ENCODE data around the gene ZNRF3. TPM values are rescaled to one million over a fixed set of nuclear protein-coding genes. Genes with fewer than 3 reads are reported as not detected.
"Not testable (repeated sequence)": the region's sequence is repeated elsewhere in the genome, so short reads cannot be mapped to it uniquely, and the experiment has no call there.

Gene ZNRF3
- total RNA-seq, 8 experiments from 2014 or later, result 3.0 to 11.3 (median 5.2) TPM

- no peak for ATAC-seq (replicated peaks in 6 of 8)
- Histone ChIP-seq H3K27ac (no peak overlapping the region), H3K4me1 (replicated peaks in 1 of 2) (peaks cover 18 to 33% of the 10 kb centered on the region in 2 donors), H3K4me3 (no peak overlapping the region)
- in situ Hi-C loops (cut with MboI; ENCODE audit: low pct_unique_long_range_greater_than_20kb in 2 of 9, low sequenced_read_pairs in 9 of 9, unreplicated experiment in 9 of 9), result loop anchor here in 1 of 9 experiments (25.0 kb wide), 1 partner anchor 90 kb away; no protein-coding TSS in a partner anchor
- WGBS, 10 experiments, result 95 to 100% (median 100%) methylated on average over 1 to 4 of the region's 4 CpGs; no CpG with 5 or more reads in 2 of the 10 experiments
Observed at GRCh38 chr22:29002603-29003002, 119.2 kb downstream of the ZNRF3 start.

- 67 to 100% (median 88%) methylated on average over 1 to 4 of the region's 4 CpGs; no CpG with 5 or more reads in 4 of the 10 experiments for WGBS, 10 experiments
- no peak for ATAC-seq (replicated peaks in 6 of 8)
- in situ Hi-C loops (cut with MboI; ENCODE audit: low pct_unique_long_range_greater_than_20kb in 2 of 9, low sequenced_read_pairs in 9 of 9, unreplicated experiment in 9 of 9), result loop anchor here in 1 of 9 experiments (25.0 kb wide), 1 partner anchor 91 kb away; no protein-coding TSS in a partner anchor
- H3K4me3 ChIP-seq, result no peak overlapping the region
- peak overlapping the region in 1 of 2 donors; percentile 85 for H3K27ac ChIP-seq
- peaks cover 18 to 33% of the 10 kb centered on the region in 2 donors for H3K4me1 ChIP-seq (replicated peaks in 1 of 2)
Observed at GRCh38 chr22:29003552-29003951, 120.2 kb downstream of the ZNRF3 start.

GRCh38 chr22:29003975-29004646, 120.7 kb downstream of the ZNRF3 start:
- Histone ChIP-seq H3K4me3 (peak overlapping the region in 2 of 5 donors; percentile 8 to 21), H3K4me1 (replicated peaks in 1 of 2) (peaks cover 18 to 33% of the 10 kb centered on the region in 2 donors), H3K27ac (peak overlapping the region; percentile 26 to 85)
- in situ Hi-C loops (cut with MboI; ENCODE audit: low pct_unique_long_range_greater_than_20kb in 2 of 9, low sequenced_read_pairs in 9 of 9, unreplicated experiment in 9 of 9), result loop anchor here in 1 of 9 experiments (25.0 kb wide), 1 partner anchor 92 kb away; no protein-coding TSS in a partner anchor
- peak in 1 of 8 experiments; percentile 4 for ATAC-seq (replicated peaks in 6 of 8)
- 25 to 100% (median 33%) methylated on average over 2 to 9 of the region's 9 CpGs; no CpG with 5 or more reads in 3 of the 10 experiments for WGBS, 10 experiments

- peaks cover 18 to 28% of the 10 kb centered on the region in 2 donors for H3K4me1 ChIP-seq (replicated peaks in 1 of 2)
- H3K27ac ChIP-seq, result peak overlapping the region; percentile 26 to 85
- in situ Hi-C loops (cut with MboI; ENCODE audit: low pct_unique_long_range_greater_than_20kb in 2 of 9, low sequenced_read_pairs in 9 of 9, unreplicated experiment in 9 of 9), result loop anchor here in 1 of 9 experiments (25.0 kb wide), 1 partner anchor 93 kb away; no protein-coding TSS in a partner anchor
- peak overlapping the region in 3 of 5 donors; percentile 8 to 21 (median 9) for H3K4me3 ChIP-seq
- WGBS, 10 experiments, result 0 to 90% (median 8%) methylated on average over 1 to 6 of the region's 20 CpGs; no CpG with 5 or more reads in 1 of the 10 experiments
- peak; percentile 20 to 92 (median 88) for ATAC-seq (replicated peaks in 6 of 8)
Observed at GRCh38 chr22:29004647-29005371, 121.4 kb downstream of the ZNRF3 start.

- not testable (repeated sequence) for H3K4me3 ChIP-seq; ATAC-seq (replicated peaks in 6 of 8)
- 67 to 100% (median 93%) methylated on average over 2 to 4 of the region's 8 CpGs; no CpG with 5 or more reads in 5 of the 10 experiments for WGBS, 10 experiments
- Histone ChIP-seq H3K27ac (peak overlapping the region in 1 of 2 donors; percentile 85), H3K4me1 (replicated peaks in 1 of 2) (peaks cover 18 to 27% of the 10 kb centered on the region in 2 donors)
- in situ Hi-C loops (cut with MboI; ENCODE audit: low pct_unique_long_range_greater_than_20kb in 2 of 9, low sequenced_read_pairs in 9 of 9, unreplicated experiment in 9 of 9), result loop anchor here in 1 of 9 experiments (25.0 kb wide), 1 partner anchor 93 kb away; no protein-coding TSS in a partner anchor
Observed at GRCh38 chr22:29005754-29006153, 122.4 kb downstream of the ZNRF3 start.

GRCh38 chr22:29006346-29006745, 123.0 kb downstream of the ZNRF3 start:
- no peak overlapping the region for H3K4me3 ChIP-seq
- 13 to 100% (median 89%) methylated on average over 1 to 6 of the region's 8 CpGs; no CpG with 5 or more reads in 3 of the 10 experiments for WGBS, 10 experiments
- in situ Hi-C loops (cut with MboI; ENCODE audit: low pct_unique_long_range_greater_than_20kb in 2 of 9, low sequenced_read_pairs in 9 of 9, unreplicated experiment in 9 of 9), result loop anchor here in 1 of 9 experiments (25.0 kb wide), 1 partner anchor 94 kb away; no protein-coding TSS in a partner anchor
- peaks cover 18 to 30% of the 10 kb centered on the region in 2 donors for H3K4me1 ChIP-seq (replicated peaks in 1 of 2)
- no peak for ATAC-seq (replicated peaks in 6 of 8)
- no peak overlapping the region for H3K27ac ChIP-seq

GRCh38 chr22:29009148-29009547, 125.8 kb downstream of the ZNRF3 start:
- ATAC-seq (replicated peaks in 6 of 8), result no peak

GRCh38 chr22:29011240-29012100, 128.1 kb downstream of the ZNRF3 start:
- Histone ChIP-seq H3K4me3 (no peak overlapping the region), H3K4me1 (replicated peaks in 1 of 2) (peaks cover 0 to 13% of the 10 kb centered on the region in 2 donors), H3K27ac (no peak overlapping the region)
- peak in 1 of 8 experiments; percentile 78 for ATAC-seq (replicated peaks in 6 of 8)
- 60 to 95% (median 76%) methylated on average over 4 to 14 of the region's 14 CpGs; no CpG with 5 or more reads in 1 of the 10 experiments for WGBS, 10 experiments
- in situ Hi-C loops (cut with MboI; ENCODE audit: low pct_unique_long_range_greater_than_20kb in 2 of 9, low sequenced_read_pairs in 9 of 9, unreplicated experiment in 9 of 9), result loop anchor here in 1 of 9 experiments (25.0 kb wide), 1 partner anchor 99 kb away; no protein-coding TSS in a partner anchor

More at GRCh38 chr22:29009148-29009547, 125.8 kb downstream of the ZNRF3 start:
- H3K4me1 ChIP-seq (replicated peaks in 1 of 2), result peaks cover 15 to 29% of the 10 kb centered on the region in 2 donors
- H3K27ac ChIP-seq, result no peak overlapping the region
- in situ Hi-C loops (cut with MboI; ENCODE audit: low pct_unique_long_range_greater_than_20kb in 2 of 9, low sequenced_read_pairs in 9 of 9, unreplicated experiment in 9 of 9), result loop anchor here in 1 of 9 experiments (25.0 kb wide), 1 partner anchor 97 kb away; no protein-coding TSS in a partner anchor
- no peak overlapping the region for H3K4me3 ChIP-seq
- 89 to 100% (median 95%) methylated on average over 2 to 5 of the region's 5 CpGs; no CpG with 5 or more reads in 1 of the 10 experiments for WGBS, 10 experiments

- no peak for ATAC-seq (replicated peaks in 6 of 8)
- H3K4me3 ChIP-seq, result no peak overlapping the region
- H3K4me1 ChIP-seq (replicated peaks in 1 of 2), result peaks cover 0 to 13% of the 10 kb centered on the region in 2 donors
- in situ Hi-C loops (cut with MboI; ENCODE audit: low pct_unique_long_range_greater_than_20kb in 2 of 9, low sequenced_read_pairs in 9 of 9, unreplicated experiment in 9 of 9), result loop anchor here in 1 of 9 experiments (25.0 kb wide), 1 partner anchor 100 kb away; no protein-coding TSS in a partner anchor
- H3K27ac ChIP-seq, result no peak overlapping the region
- 75 to 100% (median 94%) methylated on average over 2 to 4 of the region's 4 CpGs; no CpG with 5 or more reads in 3 of the 10 experiments for WGBS, 10 experiments
Observed at GRCh38 chr22:29012101-29012433, 128.7 kb downstream of the ZNRF3 start.

- Histone ChIP-seq H3K4me3 (no peak overlapping the region), H3K4me1 (replicated peaks in 1 of 2) (peaks cover 0 to 13% of the 10 kb centered on the region in 2 donors), H3K27ac (no peak overlapping the region)
- 71 to 100% (median 90%) methylated on average over 1 to 4 of the region's 4 CpGs; no CpG with 5 or more reads in 1 of the 10 experiments for WGBS, 10 experiments
- peak in 3 of 8 experiments; percentile 24 to 61 (median 38) for ATAC-seq (replicated peaks in 6 of 8)
- in situ Hi-C loops (cut with MboI; ENCODE audit: low pct_unique_long_range_greater_than_20kb in 2 of 9, low sequenced_read_pairs in 9 of 9, unreplicated experiment in 9 of 9), result loop anchor here in 1 of 9 experiments (25.0 kb wide), 1 partner anchor 101 kb away; no protein-coding TSS in a partner anchor
Observed at GRCh38 chr22:29012952-29013351, 129.6 kb downstream of the ZNRF3 start.

GRCh38 chr22:29014293-29014692, 130.9 kb downstream of the ZNRF3 start:
- Histone ChIP-seq H3K4me1 (replicated peaks in 1 of 2) (peaks cover 0 to 13% of the 10 kb centered on the region in 2 donors), H3K4me3 (no peak overlapping the region), H3K27ac (no peak overlapping the region)
- in situ Hi-C loops (cut with MboI; ENCODE audit: low pct_unique_long_range_greater_than_20kb in 2 of 9, low sequenced_read_pairs in 9 of 9, unreplicated experiment in 9 of 9), result loop anchor here in 1 of 9 experiments (25.0 kb wide), 1 partner anchor 102 kb away; no protein-coding TSS in a partner anchor
- 42 to 89% (median 70%) methylated on average over 1 to 4 of the region's 4 CpGs; no CpG with 5 or more reads in 4 of the 10 experiments for WGBS, 10 experiments
- ATAC-seq (replicated peaks in 6 of 8), result peak in 1 of 8 experiments; percentile 26
